ENCODE results near the gene UXS1.

Gene UXS1

GRCh38 chr2:106153781-106154180 is 40.3 kb downstream of the UXS1 start:
- DNase-seq (ENCODE audit: low spot score): no peak
- no peak overlapping the region for H3K27ac ChIP-seq
- H3K4me3 ChIP-seq: no peak overlapping the region
- TF ChIP-seq CTCF (IDR thresholded peaks at IDR 0.05): no peak

DNA sequence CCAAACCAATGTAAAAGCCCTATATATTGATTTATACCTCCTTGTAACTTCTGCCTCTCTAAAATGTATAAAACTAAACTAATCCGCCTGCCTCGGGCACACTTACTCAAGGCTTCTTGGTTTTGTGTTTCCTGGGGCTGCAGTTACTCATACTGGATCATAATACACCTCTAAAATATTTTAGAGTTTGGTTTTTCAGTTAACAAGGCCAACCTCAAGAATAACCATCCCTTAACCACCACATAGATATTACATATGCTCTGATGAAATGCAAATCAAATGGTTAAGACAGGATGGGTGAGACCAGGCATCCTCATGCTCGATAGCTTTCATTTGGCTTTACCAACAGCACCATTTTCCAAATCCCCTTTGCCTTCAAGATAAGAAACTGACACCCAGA is 46.4 kb downstream of the UXS1 start:
- H3K4me3 ChIP-seq: no peak overlapping the region
- H3K27ac ChIP-seq: no peak overlapping the region
- no peak for DNase-seq (ENCODE audit: low spot score)
- TF ChIP-seq CTCF (IDR thresholded peaks at IDR 0.05): no peak

- TF ChIP-seq CTCF (IDR thresholded peaks at IDR 0.05): no peak
- H3K27ac ChIP-seq: no peak overlapping the region
- DNase-seq (ENCODE audit: low spot score): no peak
- no peak overlapping the region for H3K4me3 ChIP-seq
Measured at GRCh38 chr2:106147159-106147558, 46.9 kb downstream of the UXS1 start.

DNA sequence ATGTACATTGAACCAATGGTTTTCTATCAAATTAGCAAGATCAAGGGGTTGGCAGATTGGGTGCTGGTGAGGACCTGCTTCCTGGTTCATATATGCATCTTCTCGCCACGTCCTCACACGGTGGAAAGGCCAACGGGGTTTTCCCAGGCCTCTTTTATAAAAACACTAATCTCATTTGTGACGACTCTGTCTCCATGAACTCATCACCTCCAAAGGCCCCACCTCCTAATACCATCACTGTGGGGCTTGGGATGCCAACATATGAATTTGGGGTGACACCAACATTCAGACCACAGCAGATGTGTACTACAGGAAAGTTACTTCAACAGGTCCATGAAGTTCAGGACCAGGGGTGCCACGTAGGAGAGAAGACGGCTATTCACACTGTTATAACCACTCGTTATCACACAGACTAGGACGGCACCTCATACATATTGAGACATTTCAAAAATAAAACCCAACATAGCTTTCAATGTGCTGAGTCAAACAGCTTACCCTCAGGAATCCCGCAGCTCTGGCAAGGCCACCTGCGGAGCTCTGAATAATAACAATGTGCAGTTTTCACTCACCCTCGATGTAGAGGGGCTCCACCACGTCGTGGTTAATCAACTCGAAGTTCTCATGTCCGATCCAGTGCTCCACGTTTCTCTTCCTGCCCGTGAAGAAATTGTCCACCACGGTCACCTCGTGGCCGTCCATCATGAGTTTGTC is 49.3 kb downstream of the UXS1 start:
- TF ChIP-seq CTCF (IDR thresholded peaks at IDR 0.05): no peak
- no peak overlapping the region for H3K4me3 ChIP-seq
- H3K27ac ChIP-seq: no peak overlapping the region
- no peak for DNase-seq (ENCODE audit: low spot score)

- no peak for TF ChIP-seq CTCF (IDR thresholded peaks at IDR 0.05)
- no peak for DNase-seq (ENCODE audit: low spot score)
- Histone ChIP-seq H3K4me3 (no peak overlapping the region), H3K27ac (no peak overlapping the region)
Measured at GRCh38 chr2:106143495-106144215, 50.4 kb downstream of the UXS1 start.

GRCh38 chr2:106142683-106143082 is 51.4 kb downstream of the UXS1 start:
- no peak for TF ChIP-seq CTCF (IDR thresholded peaks at IDR 0.05)
- no peak for DNase-seq (ENCODE audit: low spot score)
- no peak overlapping the region for H3K27ac ChIP-seq
- no peak overlapping the region for H3K4me3 ChIP-seq

GRCh38 chr2:106140913-106141312 is 53.2 kb downstream of the UXS1 start:
- no peak overlapping the region for H3K4me3 ChIP-seq
- TF ChIP-seq CTCF (IDR thresholded peaks at IDR 0.05): no peak
- no peak overlapping the region for H3K27ac ChIP-seq
- no peak for DNase-seq (ENCODE audit: low spot score)

All from coronary artery (tissue), 2 donors.